ENCODE data around the gene COPZ1.

The COPZ1 gene

DNA sequence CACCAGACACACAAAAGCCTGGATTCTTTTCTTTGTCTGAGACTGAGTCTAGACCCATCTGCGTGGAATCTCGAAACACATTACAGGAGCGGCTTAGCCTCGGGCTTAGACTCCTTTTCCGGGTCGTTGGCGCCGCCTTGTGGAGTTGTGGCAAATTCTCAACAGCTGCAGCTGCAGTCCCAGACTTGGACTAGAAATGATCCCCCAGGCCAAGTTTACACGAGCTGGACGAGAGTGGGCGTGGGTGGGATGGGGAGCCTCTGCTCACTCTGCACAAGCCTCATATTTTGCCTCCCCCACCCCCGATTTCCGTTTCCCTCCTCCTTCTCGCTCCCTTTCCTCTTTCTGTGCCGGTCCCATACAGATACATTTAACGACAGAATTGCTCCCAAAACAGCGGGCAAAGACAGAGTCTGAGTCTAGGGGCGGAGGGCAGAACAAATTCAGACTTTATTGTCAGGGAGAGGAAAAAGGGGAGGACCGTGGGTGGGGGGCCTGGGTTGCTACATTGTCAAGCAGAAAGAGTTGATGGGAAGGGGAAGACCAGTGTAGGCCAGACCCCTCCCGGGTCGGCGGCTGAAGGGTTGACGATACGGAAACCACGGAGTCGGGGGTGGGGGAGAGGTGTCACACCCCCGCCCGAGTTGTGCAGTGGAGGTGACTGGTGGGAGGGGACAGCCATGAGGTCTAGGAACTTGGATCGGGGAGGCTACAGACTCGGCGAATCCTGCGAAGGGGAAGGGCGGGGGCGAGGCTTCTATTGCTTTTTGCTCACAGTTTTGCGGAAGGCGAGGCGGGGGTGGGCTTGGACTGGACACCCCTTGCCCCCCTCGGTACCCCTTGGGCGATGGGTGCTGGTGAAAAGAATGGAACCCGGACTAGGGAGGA lies 44.0 kb downstream of the COPZ1 start:
- H3K9me3 ChIP-seq (ENCODE audit: insufficient read depth, low read depth, low read length): no peaks in the 10 kb centered on the region
- H3K4me3 ChIP-seq (ENCODE audit: low read length): peak overlapping the region; percentile 57
- peaks cover 2% of the 10 kb centered on the region; the same call in 1 of the 2 replicates for H3K4me1 ChIP-seq (ENCODE audit: insufficient read depth, low read length)
- peaks cover 42% of the 10 kb centered on the region for H3K27me3 ChIP-seq (ENCODE audit: insufficient read depth, low read length)
- peaks cover 19% of the 10 kb centered on the region for H3K36me3 ChIP-seq (ENCODE audit: insufficient read depth, low read depth, low read length)
- no peak overlapping the region for H3K27ac ChIP-seq (ENCODE audit: low read length)
- H3K9ac ChIP-seq (ENCODE audit: low read depth, low read length): no peak overlapping the region

DNA sequence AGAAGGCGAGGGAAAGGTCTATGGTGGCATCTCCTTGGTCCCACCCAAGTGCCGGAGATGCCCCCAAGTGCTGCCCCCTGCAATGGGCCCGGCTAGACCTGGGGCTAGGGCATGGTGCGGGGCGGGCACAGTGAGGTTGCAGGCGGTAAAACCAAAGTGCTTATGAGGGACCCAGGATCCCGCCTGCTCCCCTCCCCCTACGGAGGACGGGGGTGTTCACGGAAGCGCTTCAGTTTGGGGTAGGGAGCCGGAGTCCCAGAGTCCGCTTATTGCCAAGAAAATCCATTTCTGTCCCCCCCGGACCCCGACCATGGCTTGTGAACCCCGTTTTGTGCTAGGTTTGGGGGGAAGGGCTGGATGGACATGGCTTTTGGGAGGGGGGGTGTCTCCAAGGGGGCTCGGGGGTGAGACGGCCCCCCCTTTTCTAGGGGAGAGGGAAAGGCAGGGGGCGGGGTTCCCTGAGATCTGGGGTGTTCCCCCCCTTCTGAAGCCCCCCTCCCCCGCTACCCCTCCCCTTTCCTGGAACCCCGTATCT lies 44.7 kb downstream of the COPZ1 start:
- Histone ChIP-seq H3K4me3 (ENCODE audit: low read length) (peak overlapping the region; percentile 57), H3K9ac (ENCODE audit: low read depth, low read length) (no peak overlapping the region), H3K4me1 (ENCODE audit: insufficient read depth, low read length) (peaks cover 2% of the 10 kb centered on the region; the same call in 1 of the 2 replicates), H3K27me3 (ENCODE audit: insufficient read depth, low read length) (peaks cover 38% of the 10 kb centered on the region), H3K27ac (ENCODE audit: low read length) (no peak overlapping the region), H3K36me3 (ENCODE audit: insufficient read depth, low read depth, low read length) (peaks cover 26% of the 10 kb centered on the region), H3K9me3 (ENCODE audit: insufficient read depth, low read depth, low read length) (no peaks in the 10 kb centered on the region)

DNA sequence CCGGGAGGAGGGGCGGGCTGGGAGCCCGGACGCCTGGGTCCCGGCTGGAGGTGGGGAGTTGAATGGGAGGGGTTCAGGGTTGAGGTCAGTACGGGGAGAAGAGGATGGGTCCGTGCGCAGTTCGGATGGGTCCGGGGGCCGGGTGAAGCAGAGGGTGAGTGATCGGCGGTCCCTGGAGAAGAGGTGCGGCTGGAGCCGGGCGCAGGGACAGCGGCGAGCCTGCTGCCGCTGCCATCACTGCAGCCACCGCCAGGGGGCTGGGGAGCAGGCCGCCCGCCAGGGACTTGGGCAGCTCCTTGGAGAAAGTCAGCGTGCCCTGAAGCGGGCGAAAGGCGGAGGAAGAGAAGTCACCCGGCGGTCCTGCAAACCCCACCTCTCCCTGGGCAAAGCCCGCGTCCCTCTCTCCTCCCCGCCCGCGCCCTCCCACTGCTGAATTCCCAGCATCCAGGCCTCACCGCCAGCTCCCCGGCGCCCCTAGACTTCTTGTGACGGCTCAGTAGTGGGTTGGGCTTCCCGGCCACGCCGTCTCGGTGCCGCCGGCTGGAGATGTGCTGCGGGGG lies 45.3 kb downstream of the COPZ1 start:
- peak overlapping the region; percentile 57; the same call in 1 of the 2 replicates for H3K4me3 ChIP-seq (ENCODE audit: low read length)
- peaks cover 2% of the 10 kb centered on the region; the same call in 1 of the 2 replicates for H3K4me1 ChIP-seq (ENCODE audit: insufficient read depth, low read length)
- H3K9me3 ChIP-seq (ENCODE audit: insufficient read depth, low read depth, low read length): no peaks in the 10 kb centered on the region
- H3K9ac ChIP-seq (ENCODE audit: low read depth, low read length): no peak overlapping the region
- H3K27ac ChIP-seq (ENCODE audit: low read length): no peak overlapping the region
- peaks cover 29% of the 10 kb centered on the region for H3K36me3 ChIP-seq (ENCODE audit: insufficient read depth, low read depth, low read length)
- H3K27me3 ChIP-seq (ENCODE audit: insufficient read depth, low read length): peaks cover 35% of the 10 kb centered on the region

DNA sequence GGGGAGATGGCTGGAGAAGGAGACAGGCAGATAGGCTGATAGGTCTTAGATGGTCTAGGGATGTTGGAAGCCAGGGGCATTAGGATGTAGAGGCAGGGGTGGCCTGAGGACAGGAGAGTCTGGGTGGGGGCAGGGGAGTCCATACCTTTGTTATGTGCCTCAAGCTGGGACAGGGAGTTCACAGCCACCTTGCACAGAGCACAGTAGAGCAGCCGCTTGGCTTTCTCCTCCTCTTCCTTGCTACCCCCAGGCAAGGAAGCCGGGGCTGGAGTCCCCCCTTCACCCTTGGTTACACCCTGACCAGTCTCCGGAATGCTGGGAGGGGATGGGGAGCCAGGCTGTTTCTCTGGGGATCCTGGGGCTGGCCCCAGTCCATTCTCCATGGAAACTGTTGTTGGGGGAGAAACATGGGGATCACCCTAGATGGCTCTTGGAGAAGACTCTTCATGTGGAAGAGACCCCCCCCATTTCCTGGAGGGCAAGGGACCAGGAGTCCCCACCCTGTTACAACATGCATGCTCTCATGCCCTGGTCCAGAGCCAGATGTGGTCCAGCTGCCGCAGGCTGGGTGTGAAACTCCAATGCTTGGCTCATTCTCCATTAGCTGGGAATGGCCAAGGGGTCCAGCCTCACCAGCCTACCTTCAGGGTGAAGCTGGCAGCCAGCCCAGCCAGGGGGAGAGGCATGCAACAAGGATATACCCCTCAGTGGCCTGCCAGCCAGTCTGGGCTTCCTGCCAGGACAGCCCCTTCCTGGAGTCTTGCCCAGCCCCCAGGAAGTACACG lies 46.6 kb downstream of the COPZ1 start:
- H3K27ac ChIP-seq (ENCODE audit: low read length): no peak overlapping the region
- peaks cover 29% of the 10 kb centered on the region for H3K36me3 ChIP-seq (ENCODE audit: insufficient read depth, low read depth, low read length)
- no peak overlapping the region for H3K9ac ChIP-seq (ENCODE audit: low read depth, low read length)
- H3K4me3 ChIP-seq (ENCODE audit: low read length): no peak overlapping the region
- H3K9me3 ChIP-seq (ENCODE audit: insufficient read depth, low read depth, low read length): no peaks in the 10 kb centered on the region
- H3K27me3 ChIP-seq (ENCODE audit: insufficient read depth, low read length): peaks cover 35% of the 10 kb centered on the region
- peaks cover 2% of the 10 kb centered on the region; the same call in 1 of the 2 replicates for H3K4me1 ChIP-seq (ENCODE audit: insufficient read depth, low read length)

DNA sequence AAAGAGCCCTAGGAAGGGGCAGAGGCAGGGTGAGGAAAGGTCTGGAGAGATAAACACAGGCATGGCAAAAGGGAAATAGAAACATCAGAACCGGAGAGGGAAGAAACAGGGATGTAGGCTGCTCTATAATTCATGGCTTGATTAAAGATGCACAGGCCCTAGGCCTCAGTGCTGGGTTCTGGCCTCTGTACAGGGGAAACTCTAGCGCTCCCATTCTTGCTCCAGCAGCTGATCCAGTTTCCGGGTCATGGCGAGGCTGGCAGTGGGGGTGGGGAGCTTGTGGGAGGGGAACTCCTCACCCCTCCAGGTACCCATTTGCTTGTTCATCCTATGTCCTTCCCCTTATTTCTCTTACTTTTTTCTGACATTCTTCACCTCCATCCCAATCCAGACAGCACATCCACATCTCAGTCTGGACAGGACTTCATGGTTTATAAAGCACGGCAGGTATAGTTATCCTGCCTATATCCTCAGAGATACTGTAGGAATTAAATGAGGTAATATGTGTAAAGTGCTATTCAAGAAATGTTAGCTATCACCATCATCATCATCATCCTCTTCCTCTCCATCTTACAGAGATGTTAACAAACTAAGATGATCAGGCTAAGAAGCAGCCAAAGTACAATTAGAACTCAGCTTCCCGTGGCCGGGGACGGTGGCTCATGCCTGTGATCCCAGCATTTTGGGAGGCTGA lies 47.3 kb downstream of the COPZ1 start:
- Histone ChIP-seq H3K27me3 (ENCODE audit: insufficient read depth, low read length) (peaks cover 32% of the 10 kb centered on the region), H3K4me3 (ENCODE audit: low read length) (no peak overlapping the region), H3K4me1 (ENCODE audit: insufficient read depth, low read length) (peaks cover 2% of the 10 kb centered on the region; the same call in 1 of the 2 replicates), H3K36me3 (ENCODE audit: insufficient read depth, low read depth, low read length) (peaks cover 31% of the 10 kb centered on the region), H3K9ac (ENCODE audit: low read depth, low read length) (no peak overlapping the region), H3K27ac (ENCODE audit: low read length) (no peak overlapping the region), H3K9me3 (ENCODE audit: insufficient read depth, low read depth, low read length) (no peaks in the 10 kb centered on the region)

DNA sequence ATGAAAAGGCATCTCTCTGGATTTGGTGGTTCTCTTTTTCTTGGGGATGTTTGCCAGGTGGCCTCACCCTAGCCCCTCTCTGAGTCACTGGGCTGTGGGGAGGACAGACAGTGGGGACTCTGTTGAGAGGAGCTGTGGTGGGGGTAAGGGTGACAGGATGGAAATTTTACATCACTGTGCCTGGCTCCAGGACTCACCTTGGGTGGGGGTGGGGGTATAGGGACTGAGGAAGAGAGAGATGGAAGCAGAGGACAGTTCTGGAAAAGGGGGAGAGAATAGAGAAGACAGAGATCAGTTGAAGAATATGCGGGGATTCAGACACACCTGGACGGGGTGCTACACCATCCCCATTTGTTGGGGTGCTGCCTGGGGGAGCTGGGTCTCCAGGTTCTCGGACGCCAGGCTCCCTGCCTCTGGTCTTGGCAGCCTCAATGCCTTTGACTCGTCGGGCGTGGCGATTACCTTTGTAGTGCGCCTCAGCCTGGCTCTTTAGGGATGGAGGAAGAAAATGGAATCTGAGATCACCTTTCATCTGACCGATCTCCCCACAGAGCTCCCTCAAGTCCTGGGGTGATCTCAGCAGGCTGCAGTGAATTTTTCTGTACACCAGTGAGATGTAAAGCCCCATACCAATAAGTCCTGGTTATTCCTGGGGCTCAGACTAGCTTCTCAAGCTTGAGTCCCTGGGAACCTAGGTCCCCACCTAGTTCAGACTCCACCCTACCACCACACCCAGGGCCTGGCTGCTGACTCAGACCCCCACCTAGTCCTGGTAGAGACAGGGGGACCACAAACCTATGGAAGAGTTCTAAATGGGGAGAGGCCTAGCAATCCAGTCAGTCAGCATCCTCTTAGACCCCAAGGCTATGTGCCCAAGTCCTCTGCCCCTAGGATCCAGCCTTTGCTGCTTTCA lies 49.0 kb downstream of the COPZ1 start:
- Histone ChIP-seq H3K27me3 (ENCODE audit: insufficient read depth, low read length) (peaks cover 25% of the 10 kb centered on the region), H3K36me3 (ENCODE audit: insufficient read depth, low read depth, low read length) (peaks cover 39% of the 10 kb centered on the region), H3K4me1 (ENCODE audit: insufficient read depth, low read length) (peaks cover 3% of the 10 kb centered on the region; the same call in 1 of the 2 replicates), H3K4me3 (ENCODE audit: low read length) (no peak overlapping the region), H3K9me3 (ENCODE audit: insufficient read depth, low read depth, low read length) (no peaks in the 10 kb centered on the region), H3K9ac (ENCODE audit: low read depth, low read length) (no peak overlapping the region), H3K27ac (ENCODE audit: low read length) (no peak overlapping the region)

DNA sequence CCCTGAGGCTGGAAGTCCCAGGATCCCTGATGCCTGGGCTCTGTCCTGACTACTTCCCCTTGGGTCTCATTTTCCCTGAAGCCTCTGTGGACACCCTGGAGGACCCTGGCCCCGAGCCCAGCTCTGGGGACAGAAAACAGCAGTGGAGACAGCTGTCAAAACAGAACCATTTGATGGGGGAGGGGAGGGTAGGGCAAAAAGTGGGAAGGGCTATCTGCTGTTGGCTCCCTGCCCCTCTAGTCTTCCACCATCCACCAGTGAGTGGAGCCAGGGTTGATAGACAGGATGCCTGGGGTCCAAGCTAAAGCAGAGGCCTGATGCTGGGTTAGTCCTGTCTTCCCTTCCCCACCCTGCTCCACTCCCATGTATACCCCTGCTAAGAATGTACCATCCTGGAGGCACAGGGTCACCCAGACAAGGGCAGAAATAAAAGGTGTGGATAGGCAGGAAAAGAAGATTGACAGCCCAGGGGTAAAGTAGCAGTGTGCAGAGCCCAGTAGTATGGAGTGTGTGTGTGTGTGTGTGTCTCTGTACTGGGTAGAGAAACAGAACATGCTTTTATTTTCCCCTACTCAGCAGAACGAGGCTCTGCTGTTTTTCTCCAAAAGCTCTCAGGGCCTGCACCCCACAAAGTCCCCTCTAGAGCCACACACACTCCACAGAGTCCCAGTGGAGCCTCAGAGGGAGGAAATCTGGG lies 49.8 kb downstream of the COPZ1 start:
- H3K4me1 ChIP-seq (ENCODE audit: insufficient read depth, low read length): peaks cover 7% of the 10 kb centered on the region
- H3K9ac ChIP-seq (ENCODE audit: low read depth, low read length): no peak overlapping the region
- H3K27me3 ChIP-seq (ENCODE audit: insufficient read depth, low read length): peaks cover 17% of the 10 kb centered on the region
- no peak overlapping the region for H3K4me3 ChIP-seq (ENCODE audit: low read length)
- peaks cover 39% of the 10 kb centered on the region for H3K36me3 ChIP-seq (ENCODE audit: insufficient read depth, low read depth, low read length)
- H3K9me3 ChIP-seq (ENCODE audit: insufficient read depth, low read depth, low read length): no peaks in the 10 kb centered on the region
- no peak overlapping the region for H3K27ac ChIP-seq (ENCODE audit: low read length)

DNA sequence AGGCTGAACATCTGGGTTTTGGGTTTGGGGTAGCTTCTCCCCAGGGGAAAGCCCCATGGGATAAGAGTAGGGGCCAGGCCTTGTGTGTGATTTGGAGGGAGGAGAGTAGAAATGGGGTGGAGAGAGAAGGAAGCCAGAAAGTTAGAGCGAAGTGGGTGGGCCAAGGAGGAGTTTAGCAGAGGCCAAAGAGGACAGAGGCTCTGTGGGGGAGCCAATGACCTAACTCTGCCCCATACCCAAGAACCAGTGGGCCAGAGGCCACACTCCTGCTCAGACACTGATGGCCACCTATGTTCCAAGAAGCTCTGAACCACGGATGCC lies 50.3 kb downstream of the COPZ1 start:
- no peak overlapping the region for H3K9ac ChIP-seq (ENCODE audit: low read depth, low read length)
- peaks cover 7% of the 10 kb centered on the region for H3K4me1 ChIP-seq (ENCODE audit: insufficient read depth, low read length)
- H3K9me3 ChIP-seq (ENCODE audit: insufficient read depth, low read depth, low read length): no peaks in the 10 kb centered on the region
- H3K36me3 ChIP-seq (ENCODE audit: insufficient read depth, low read depth, low read length): peaks cover 39% of the 10 kb centered on the region
- H3K27me3 ChIP-seq (ENCODE audit: insufficient read depth, low read length): peaks cover 12% of the 10 kb centered on the region
- H3K27ac ChIP-seq (ENCODE audit: low read length): no peak overlapping the region
- no peak overlapping the region for H3K4me3 ChIP-seq (ENCODE audit: low read length)

DNA sequence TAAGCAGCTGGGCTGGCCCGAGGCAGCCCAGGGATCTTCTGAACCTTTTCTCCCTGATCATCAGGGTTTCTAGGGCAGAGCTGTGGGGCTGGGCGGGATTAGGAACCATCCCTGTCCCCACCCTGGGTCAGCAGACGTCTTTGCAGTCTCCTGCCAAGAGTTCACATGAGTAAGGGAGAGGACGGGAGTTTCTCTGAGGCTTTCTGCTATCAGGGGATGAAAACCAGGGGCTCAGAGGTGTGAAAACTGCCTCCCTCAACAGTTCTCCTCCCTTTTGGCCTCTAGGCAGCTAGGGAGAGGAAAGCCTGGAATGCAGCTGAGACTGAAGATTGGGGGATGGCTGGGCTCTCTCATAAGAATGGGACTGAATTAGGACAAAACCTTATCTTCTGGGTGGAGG lies 51.7 kb downstream of the COPZ1 start:
- Histone ChIP-seq H3K27me3 (ENCODE audit: insufficient read depth, low read length) (peaks cover 9% of the 10 kb centered on the region), H3K9me3 (ENCODE audit: insufficient read depth, low read depth, low read length) (no peaks in the 10 kb centered on the region), H3K27ac (ENCODE audit: low read length) (no peak overlapping the region), H3K36me3 (ENCODE audit: insufficient read depth, low read depth, low read length) (peaks cover 39% of the 10 kb centered on the region), H3K9ac (ENCODE audit: low read depth, low read length) (no peak overlapping the region), H3K4me1 (ENCODE audit: insufficient read depth, low read length) (peaks cover 7% of the 10 kb centered on the region), H3K4me3 (ENCODE audit: low read length) (no peak overlapping the region)

DNA sequence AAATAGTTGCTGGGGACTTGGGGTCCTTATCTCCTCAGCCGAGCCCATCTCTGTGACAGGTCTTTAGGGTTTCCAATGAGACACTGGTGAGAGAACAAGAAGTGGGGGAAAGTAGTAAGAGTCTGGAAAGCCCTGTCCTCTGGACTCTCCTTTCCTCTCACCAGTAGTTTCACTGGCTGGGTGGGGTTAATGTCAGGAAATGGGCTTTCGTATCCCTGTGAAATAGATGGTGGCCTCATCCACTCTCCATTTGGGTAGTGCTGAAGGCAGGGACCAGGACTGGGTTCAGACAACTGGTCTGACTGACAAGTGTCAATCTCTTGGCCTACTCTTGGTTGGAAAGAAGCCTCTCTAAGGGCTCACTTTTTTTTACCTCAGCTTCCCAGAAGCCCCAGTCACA lies 52.1 kb downstream of the COPZ1 start:
- Histone ChIP-seq H3K27me3 (ENCODE audit: insufficient read depth, low read length) (peaks cover 9% of the 10 kb centered on the region), H3K4me3 (ENCODE audit: low read length) (no peak overlapping the region), H3K9ac (ENCODE audit: low read depth, low read length) (no peak overlapping the region), H3K9me3 (ENCODE audit: insufficient read depth, low read depth, low read length) (no peaks in the 10 kb centered on the region), H3K36me3 (ENCODE audit: insufficient read depth, low read depth, low read length) (peaks cover 37% of the 10 kb centered on the region), H3K27ac (ENCODE audit: low read length) (no peak overlapping the region), H3K4me1 (ENCODE audit: insufficient read depth, low read length) (peaks cover 7% of the 10 kb centered on the region)

All from iPS-20b (cell line).